ENCODE results near the gene PRR5. TPM values are rescaled to one million over a fixed set of nuclear protein-coding genes. Genes with fewer than 3 reads are reported as not detected.

The PRR5 gene
- total and polyA plus RNA-seq, 2 of the 13 experiments (the other 11 are each of a cell fraction or from before 2014, with no cell fraction given), result 11.6 to 27.5 TPM

DNA sequence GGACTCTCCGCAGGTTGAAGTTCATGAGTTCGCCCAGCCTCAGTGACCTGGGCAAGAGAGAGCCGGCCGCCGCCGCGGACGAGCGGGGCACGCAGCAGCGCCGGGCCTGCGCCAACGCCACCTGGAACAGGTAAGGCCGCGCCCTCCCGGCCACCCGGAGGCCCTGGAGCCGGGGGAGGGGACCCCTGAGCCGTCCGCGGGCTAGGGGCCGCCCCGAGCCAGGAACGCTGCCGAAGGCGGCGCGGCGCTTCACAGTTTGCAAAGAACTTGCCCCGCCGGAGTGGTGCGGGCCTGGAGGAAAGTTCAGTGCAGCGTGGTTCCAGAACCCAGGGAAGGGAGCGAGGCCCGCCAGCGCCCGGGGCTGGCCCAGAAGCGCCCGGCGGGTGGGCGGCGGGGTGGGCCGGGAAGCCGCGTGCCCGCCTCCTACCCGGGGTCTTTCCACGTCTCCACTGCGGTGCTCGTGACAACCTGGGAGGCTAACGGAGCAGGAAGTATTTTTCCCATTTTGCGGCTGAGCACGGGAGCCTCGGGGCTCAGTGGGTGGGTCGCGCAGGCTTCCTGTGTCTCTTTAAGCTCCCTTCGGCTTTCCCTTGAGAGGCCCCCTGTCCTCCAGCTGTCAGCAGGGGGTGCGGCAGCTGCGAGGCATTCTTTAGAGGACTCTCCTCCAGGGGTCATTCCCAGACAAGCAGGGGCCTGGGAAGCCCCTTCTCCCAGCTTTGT is 635 bp downstream of the PRR5 start (continued):
- TF ChIP-seq EEA1 (CRISPR knock-in tag; IDR thresholded peaks at IDR 0.05; ENCODE audit: borderline replicate concordance), result 0 out of 2 replicates have a peak, but pooled peaks have one; percentile 31
- TF ChIP-seq HNF4A (CRISPR knock-in tag; IDR thresholded peaks at IDR 0.05), result 0 out of 2 replicates have a peak, but pooled peaks have one; percentile 5
- 0 out of 2 replicates have a peak, but pooled peaks have one; percentile 5 for TF ChIP-seq MAX (IDR thresholded peaks at IDR 0.05)
- TF ChIP-seq, protein P1, sequence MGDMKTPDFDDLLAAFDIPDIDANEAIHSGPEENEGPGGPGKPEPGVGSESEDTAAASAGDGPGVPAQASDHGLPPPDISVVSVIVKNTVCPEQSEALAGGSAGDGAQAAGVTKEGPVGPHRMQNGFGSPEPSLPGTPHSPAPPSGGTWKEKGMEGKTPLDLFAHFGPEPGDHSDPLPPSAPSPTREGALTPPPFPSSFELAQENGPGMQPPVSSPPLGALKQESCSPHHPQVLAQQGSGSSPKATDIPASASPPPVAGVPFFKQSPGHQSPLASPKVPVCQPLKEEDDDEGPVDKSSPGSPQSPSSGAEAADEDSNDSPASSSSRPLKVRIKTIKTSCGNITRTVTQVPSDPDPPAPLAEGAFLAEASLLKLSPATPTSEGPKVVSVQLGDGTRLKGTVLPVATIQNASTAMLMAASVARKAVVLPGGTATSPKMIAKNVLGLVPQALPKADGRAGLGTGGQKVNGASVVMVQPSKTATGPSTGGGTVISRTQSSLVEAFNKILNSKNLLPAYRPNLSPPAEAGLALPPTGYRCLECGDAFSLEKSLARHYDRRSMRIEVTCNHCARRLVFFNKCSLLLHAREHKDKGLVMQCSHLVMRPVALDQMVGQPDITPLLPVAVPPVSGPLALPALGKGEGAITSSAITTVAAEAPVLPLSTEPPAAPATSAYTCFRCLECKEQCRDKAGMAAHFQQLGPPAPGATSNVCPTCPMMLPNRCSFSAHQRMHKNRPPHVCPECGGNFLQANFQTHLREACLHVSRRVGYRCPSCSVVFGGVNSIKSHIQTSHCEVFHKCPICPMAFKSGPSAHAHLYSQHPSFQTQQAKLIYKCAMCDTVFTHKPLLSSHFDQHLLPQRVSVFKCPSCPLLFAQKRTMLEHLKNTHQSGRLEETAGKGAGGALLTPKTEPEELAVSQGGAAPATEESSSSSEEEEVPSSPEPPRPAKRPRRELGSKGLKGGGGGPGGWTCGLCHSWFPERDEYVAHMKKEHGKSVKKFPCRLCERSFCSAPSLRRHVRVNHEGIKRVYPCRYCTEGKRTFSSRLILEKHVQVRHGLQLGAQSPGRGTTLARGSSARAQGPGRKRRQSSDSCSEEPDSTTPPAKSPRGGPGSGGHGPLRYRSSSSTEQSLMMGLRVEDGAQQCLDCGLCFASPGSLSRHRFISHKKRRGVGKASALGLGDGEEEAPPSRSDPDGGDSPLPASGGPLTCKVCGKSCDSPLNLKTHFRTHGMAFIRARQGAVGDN (CRISPR knock-in tag; IDR thresholded peaks at IDR 0.05), result peak; percentile 63; the same call in 1 of the 2 replicates
- TF ChIP-seq TCF12 (IDR thresholded peaks at IDR 0.05), result no peak
- TF ChIP-seq TCF12 (CRISPR knock-in tag; IDR thresholded peaks at IDR 0.05), result 0 out of 2 replicates have a peak, but pooled peaks have one; percentile 3
- TF ChIP-seq NKX3-1 (CRISPR knock-in tag; IDR thresholded peaks at IDR 0.05), result no peak
- TF ChIP-seq MYC (CRISPR knock-in tag; IDR thresholded peaks at IDR 0.05; ENCODE audit: borderline replicate concordance), result 0 out of 2 replicates have a peak, but pooled peaks have one; percentile 12
- TF ChIP-seq ARNT2 (CRISPR knock-in tag; IDR thresholded peaks at IDR 0.05; ENCODE audit: low read depth), result 0 out of 2 replicates have a peak, but pooled peaks have one; percentile 3
- TF ChIP-seq ZBTB7B (CRISPR knock-in tag; IDR thresholded peaks at IDR 0.05), result 0 out of 2 replicates have a peak, but pooled peaks have one; percentile 20
- no peak for TF ChIP-seq BRCA1 (CRISPR knock-in tag; IDR thresholded peaks at IDR 0.05)
- TF ChIP-seq KDM2A (CRISPR knock-in tag; IDR thresholded peaks at IDR 0.05; ENCODE audit: borderline replicate concordance, low read depth), result peak; percentile 17; the same call in 1 of the 2 replicates
- TF ChIP-seq, protein P2, sequence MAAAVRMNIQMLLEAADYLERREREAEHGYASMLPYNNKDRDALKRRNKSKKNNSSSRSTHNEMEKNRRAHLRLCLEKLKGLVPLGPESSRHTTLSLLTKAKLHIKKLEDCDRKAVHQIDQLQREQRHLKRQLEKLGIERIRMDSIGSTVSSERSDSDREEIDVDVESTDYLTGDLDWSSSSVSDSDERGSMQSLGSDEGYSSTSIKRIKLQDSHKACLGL (CRISPR knock-in tag; IDR thresholded peaks at IDR 0.05), result 0 out of 2 replicates have a peak, but pooled peaks have one; percentile 4
- TF ChIP-seq ZNF691 (CRISPR knock-in tag; IDR thresholded peaks at IDR 0.05; ENCODE audit: borderline replicate concordance, low read depth), result no peak
- TF ChIP-seq ZSCAN31 (CRISPR knock-in tag; IDR thresholded peaks at IDR 0.05; ENCODE audit: low read depth), result no peak
- 0 out of 2 replicates have a peak, but pooled peaks have one; percentile 13 for TF ChIP-seq AKAP8 (CRISPR knock-in tag; IDR thresholded peaks at IDR 0.05)
- TF ChIP-seq, protein P3, sequence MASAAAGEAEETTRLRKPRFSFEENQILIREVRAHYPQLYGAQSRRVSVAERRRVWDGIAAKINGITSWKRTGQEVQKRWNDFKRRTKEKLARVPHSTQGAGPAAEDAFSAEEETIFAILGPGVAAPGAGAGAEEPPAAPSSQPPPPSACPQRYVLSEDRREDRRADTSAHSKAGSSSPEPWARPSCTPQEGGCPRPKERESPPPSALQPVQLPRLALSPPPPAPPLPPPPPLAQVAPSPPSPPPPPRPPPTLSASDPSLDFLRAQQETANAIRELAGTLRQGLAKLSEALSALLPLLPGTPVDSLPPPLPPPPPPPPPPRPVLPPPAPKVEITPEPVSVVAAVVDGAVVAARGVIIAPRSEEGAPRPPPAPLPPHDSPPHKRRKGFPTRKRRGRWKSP (CRISPR knock-in tag; IDR thresholded peaks at IDR 0.05), result peak; percentile 4
- TF ChIP-seq SAP130 (CRISPR knock-in tag; IDR thresholded peaks at IDR 0.05; ENCODE audit: low read depth), result peak; percentile 41; the same call in 1 of the 2 replicates
- peak; percentile 7; the same call in 1 of the 2 replicates for TF ChIP-seq PHF8 (CRISPR knock-in tag; IDR thresholded peaks at IDR 0.05)
- 0 out of 2 replicates have a peak, but pooled peaks have one; percentile 16 for TF ChIP-seq MYNN (CRISPR knock-in tag; IDR thresholded peaks at IDR 0.05; ENCODE audit: low read depth)
- TF ChIP-seq ZNF891 (CRISPR knock-in tag; IDR thresholded peaks at IDR 0.05), result 0 out of 2 replicates have a peak, but pooled peaks have one; percentile 53
- TF ChIP-seq YY1 (IDR thresholded peaks at IDR 0.05; ENCODE audit: insufficient read depth, insufficient replicate concordance, low read depth, low read length), result peak; percentile 15
